ENCODE results near the gene NIPAL1. TPM values are rescaled to one million over a fixed set of nuclear protein-coding genes. Genes with fewer than 3 reads are reported as not detected.
"Not testable (repeated sequence)": the region's sequence is repeated elsewhere in the genome, so short reads cannot be mapped to it uniquely, and the experiment has no call there.

The NIPAL1 gene
- total RNA-seq, 1 donor from 2014 or later: 4.3 TPM

DNA sequence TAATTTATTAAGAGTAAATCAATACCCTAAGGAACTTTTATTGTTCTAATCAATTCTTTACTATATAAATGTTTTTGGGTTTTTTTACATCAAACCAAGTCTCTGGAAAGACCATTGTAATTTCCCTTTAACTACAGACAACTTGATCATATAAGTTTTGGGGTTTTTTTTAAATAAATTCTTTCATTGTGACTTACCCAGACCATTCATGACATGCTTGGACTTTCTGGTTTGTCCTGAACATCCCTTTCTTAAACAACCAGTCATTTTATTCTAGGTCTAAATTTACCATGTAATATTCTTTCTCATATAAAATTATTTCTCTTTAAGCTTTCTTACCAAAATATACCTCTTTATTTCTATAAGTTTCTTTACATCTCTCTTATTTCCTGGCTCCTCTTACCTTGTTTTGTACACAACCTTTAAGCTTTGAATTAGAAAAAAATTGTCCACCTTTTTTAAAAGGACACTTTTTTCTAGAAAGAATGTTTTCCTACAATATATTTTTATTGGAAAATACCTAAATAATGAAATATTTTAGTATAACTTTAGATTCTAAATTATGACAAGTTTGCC, 8.5 kb upstream of the NIPAL1 start:
- no peak for TF ChIP-seq CTCF (IDR thresholded peaks at IDR 0.05; ENCODE audit: insufficient read depth, low read length, poor library complexity, severe bottlenecking)
- no peak for DNase-seq (ENCODE audit: low read depth)
- H3K27me3 ChIP-seq (ENCODE audit: control insufficient read depth, insufficient read depth, low read length): no peaks in the 10 kb centered on the region

GRCh38 chr4:48010906-48011305, 5.7 kb upstream of the NIPAL1 start:
- not testable (repeated sequence) for DNase-seq (ENCODE audit: low read depth); H3K27me3 ChIP-seq (ENCODE audit: control insufficient read depth, insufficient read depth, low read length); H3K4me3 ChIP-seq (ENCODE audit: low read depth, low read length); H3K36me3 ChIP-seq (ENCODE audit: control insufficient read depth, insufficient read depth, low read length)

More for the DNA sequence above, 8.5 kb upstream of the NIPAL1 start:
- Histone ChIP-seq H3K4me3 (ENCODE audit: low read depth, low read length) (no peak overlapping the region), H3K36me3 (ENCODE audit: control insufficient read depth, insufficient read depth, low read length) (no peaks in the 10 kb centered on the region)

DNA sequence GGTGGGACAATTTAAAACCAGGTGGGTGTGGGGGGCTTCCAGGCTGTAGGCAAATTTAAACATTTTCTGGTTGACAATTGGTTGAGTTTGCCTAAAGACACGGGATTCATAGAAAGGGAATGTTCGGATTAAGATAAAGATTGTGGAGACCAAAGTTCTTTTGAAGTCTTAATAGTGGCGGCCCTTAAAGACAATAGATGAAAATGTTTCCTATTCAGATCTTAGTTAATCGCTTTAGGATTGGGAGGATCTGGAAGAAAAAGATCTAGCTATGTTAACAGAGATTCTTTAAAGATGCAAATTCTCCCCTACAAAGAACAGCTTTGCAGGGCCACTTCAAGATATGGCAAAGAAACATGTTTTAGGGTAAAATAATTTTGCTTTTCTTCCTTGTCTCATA, 4.8 kb upstream of the NIPAL1 start:
- no peak for DNase-seq (ENCODE audit: low read depth)
- Histone ChIP-seq H3K4me3 (ENCODE audit: low read depth, low read length) (no peak overlapping the region), H3K27me3 (ENCODE audit: control insufficient read depth, insufficient read depth, low read length) (no peaks in the 10 kb centered on the region), H3K36me3 (ENCODE audit: control insufficient read depth, insufficient read depth, low read length) (no peaks in the 10 kb centered on the region)
- TF ChIP-seq CTCF (IDR thresholded peaks at IDR 0.05; ENCODE audit: insufficient read depth, low read length, poor library complexity, severe bottlenecking): no peak

- no peaks in the 10 kb centered on the region for H3K27me3 ChIP-seq (ENCODE audit: control insufficient read depth, insufficient read depth, low read length)
- no peaks in the 10 kb centered on the region for H3K36me3 ChIP-seq (ENCODE audit: control insufficient read depth, insufficient read depth, low read length)
- TF ChIP-seq CTCF (IDR thresholded peaks at IDR 0.05; ENCODE audit: insufficient read depth, low read length, poor library complexity, severe bottlenecking): no peak
- no peak for DNase-seq (ENCODE audit: low read depth)
- no peak overlapping the region for H3K4me3 ChIP-seq (ENCODE audit: low read depth, low read length)
Observed at GRCh38 chr4:48012824-48013223, 3.7 kb upstream of the NIPAL1 start.

DNA sequence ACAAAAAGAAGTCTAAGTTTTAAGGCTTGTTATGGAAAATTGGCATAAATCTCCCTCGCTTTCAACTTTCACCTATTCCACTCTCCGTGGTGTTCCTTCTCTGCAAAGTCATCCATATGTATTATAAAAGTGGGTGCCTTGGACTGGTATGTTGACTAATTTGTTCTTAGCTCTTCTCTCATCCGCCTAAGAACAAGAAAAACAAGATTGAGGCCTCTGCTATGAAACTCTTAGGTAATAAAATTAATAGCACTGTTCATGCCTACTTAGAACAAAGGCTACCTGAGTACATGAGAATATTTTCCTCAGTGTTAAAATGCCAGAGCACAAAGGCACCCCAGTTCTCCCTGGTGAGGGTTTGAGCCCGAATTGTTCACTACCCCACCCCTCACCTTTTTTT, 1.4 kb upstream of the NIPAL1 start:
- no peaks in the 10 kb centered on the region for H3K36me3 ChIP-seq (ENCODE audit: control insufficient read depth, insufficient read depth, low read length)
- no peak overlapping the region for H3K4me3 ChIP-seq (ENCODE audit: low read depth, low read length)
- DNase-seq (ENCODE audit: low read depth): no peak
- no peak for TF ChIP-seq CTCF (IDR thresholded peaks at IDR 0.05; ENCODE audit: insufficient read depth, low read length, poor library complexity, severe bottlenecking)
- no peaks in the 10 kb centered on the region for H3K27me3 ChIP-seq (ENCODE audit: control insufficient read depth, insufficient read depth, low read length)

DNA sequence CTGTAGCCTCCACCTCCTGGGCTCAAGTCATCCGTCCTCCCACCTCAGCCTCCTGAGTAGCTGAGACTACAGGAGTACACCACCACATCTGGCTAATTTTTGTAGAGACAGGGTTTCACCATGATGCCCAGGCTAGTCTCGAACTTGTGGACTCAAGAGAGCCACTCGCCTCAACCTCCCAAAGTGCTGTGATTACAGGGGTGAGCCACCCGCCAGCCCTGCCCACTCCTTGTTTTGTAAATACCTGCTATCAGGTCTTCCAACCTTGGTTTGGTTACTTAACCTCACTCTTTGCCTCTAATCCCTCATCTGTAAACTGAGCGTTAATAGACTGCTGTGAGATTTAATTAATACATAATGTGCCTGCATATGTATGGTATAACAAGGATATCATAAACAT, 894 bp upstream of the NIPAL1 start:
- TF ChIP-seq CTCF (IDR thresholded peaks at IDR 0.05; ENCODE audit: insufficient read depth, low read length, poor library complexity, severe bottlenecking): no peak
- no peak for DNase-seq (ENCODE audit: low read depth)
- Histone ChIP-seq H3K36me3 (ENCODE audit: control insufficient read depth, insufficient read depth, low read length) (no peaks in the 10 kb centered on the region), H3K27me3 (ENCODE audit: control insufficient read depth, insufficient read depth, low read length) (no peaks in the 10 kb centered on the region), H3K4me3 (ENCODE audit: low read depth, low read length) (peak overlapping the region; percentile 61)

Measured in kidney epithelial cell (primary cell).